ENCODE results near the gene LAMC1.
"Not testable (repeated sequence)": the region's sequence is repeated elsewhere in the genome, so short reads cannot be mapped to it uniquely, and the experiment has no call there.

LAMC1 gene

DNA sequence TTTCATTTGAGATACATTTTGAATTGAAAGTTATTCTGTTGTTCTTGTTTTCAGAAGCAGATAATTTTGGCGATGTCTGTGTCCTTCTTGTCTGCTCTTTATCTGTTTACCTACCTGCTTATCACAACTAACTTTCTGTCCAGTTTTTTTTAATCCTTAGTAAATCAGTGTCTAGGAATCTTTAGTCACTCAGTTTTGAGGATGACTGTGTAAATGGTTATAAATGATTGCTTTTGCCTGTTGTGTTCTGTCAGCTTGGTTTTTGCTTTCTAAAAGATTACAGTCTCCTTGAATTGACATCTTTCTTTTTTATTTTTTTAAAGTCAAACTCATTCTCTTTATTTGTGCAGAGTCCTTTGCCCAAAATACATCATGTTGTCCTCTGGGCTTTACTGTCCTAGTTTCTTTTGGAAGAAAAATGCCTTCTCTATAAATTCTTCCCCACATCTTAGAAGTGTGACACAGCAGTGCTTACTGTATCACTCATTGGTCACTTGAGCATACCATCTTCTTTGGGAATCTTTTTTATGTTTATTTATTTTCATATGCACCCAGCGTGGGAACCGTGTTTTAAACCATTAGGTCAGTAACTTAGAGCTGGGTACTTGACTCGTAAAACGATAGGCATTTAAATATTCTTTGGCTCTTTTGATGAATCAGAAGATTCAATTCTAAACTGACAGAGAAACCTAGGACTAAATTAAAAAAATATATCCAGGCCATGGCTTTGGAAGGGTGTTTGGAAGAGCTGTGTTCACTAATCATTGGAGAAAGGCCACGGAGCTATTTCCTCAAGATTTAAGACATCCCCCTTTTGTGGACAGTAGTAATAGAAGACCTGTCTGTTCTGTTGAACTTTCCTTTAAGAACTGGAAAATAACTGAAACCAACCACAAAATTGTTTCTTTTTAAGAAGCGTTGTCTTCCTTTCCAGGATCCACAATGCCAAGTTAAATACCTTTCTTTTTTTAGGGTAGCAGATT lies 20.9 kb downstream of the LAMC1 start:
- DNase-seq, result no peak

- no peak for DNase-seq
These were observed 21.9 kb downstream of the LAMC1 start for GRCh38 chr1:183044893-183045649.

- DNase-seq, result no peak
These were observed 25.2 kb downstream of the LAMC1 start for GRCh38 chr1:183048087-183049085.

DNA sequence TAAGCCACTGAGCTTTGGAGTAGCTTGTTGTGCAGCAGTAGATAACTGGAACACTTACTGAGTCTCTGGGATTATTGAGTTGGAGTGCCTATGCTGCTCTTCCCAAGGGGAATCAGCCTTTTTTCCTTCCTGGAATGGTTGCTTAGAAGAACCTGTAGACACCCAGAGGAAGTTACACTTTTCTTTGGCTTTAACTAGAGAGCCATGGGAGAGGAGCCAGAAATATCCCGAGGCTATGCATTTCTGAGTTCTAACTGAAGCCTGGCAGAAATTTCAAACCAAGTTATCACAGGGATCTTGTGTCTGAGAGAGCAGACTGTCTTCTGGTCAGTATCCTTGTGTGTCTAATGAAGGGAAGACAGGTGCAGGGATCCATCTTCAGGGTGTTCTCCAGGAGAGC lies 28.3 kb downstream of the LAMC1 start:
- no peak for DNase-seq

GRCh38 chr1:183052861-183053260 lies 29.6 kb downstream of the LAMC1 start:
- DNase-seq, result no peak

DNA sequence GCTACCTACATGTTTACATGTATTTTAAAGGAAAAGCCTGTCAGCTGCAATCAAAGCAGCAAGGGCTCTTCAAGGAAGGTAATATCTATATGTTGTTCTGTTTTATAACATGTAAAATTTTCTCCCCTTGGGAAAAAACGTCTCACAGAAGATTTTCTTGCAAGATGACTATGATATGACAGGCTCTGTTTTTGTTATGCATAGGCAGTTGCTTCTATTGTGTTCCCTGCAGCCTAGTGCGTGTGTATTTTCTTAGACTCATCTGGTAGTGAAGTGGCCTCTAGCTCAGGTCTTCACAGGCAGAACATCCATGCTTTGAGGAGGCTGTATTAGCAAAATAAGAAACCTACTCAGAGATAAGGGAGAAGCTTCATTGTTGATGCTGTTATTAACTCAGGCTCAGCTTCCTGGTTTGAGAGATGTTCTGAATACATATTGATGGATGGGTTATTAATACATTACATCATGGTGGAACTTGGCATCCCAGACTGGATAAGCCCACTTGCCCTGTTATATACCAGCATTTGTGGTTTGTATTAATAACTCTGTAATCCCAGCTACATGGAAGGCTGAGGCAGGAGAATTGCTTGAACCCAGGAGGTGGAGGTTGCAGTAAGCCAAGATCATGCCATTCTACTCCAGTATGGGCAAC lies 35.8 kb downstream of the LAMC1 start:
- no peak for DNase-seq

GRCh38 chr1:183061194-183061593 lies 38.0 kb downstream of the LAMC1 start:
- no peak for DNase-seq

- no peak for DNase-seq
These were observed 40.1 kb downstream of the LAMC1 start for GRCh38 chr1:183063349-183063748.

- DNase-seq, result no peak
These were observed 42.0 kb downstream of the LAMC1 start for GRCh38 chr1:183065168-183065706.

DNA sequence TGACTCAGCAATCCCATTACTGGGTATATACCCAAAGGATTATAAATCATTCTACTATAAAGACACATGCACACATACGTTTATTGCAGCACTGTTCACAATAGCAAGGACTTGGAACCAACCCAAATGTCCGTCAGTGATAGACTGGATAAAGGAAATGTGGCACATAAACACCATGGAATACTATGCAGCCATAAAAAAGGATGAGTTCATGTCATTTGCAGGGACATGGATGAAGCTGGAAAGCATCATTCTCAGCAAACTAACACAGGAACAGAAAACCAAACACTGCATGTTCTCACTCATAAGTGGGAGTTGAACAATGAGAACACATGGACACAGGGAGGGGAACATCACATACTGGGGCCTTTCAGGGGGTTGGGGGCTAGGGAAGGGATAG lies 43.2 kb downstream of the LAMC1 start:
- DNase-seq, result not testable (repeated sequence)

GRCh38 chr1:183069562-183070216 lies 46.5 kb downstream of the LAMC1 start:
- DNase-seq, result peak; percentile 57

- DNase-seq, result no peak
These were observed 47.2 kb downstream of the LAMC1 start for GRCh38 chr1:183070234-183070922.

DNA sequence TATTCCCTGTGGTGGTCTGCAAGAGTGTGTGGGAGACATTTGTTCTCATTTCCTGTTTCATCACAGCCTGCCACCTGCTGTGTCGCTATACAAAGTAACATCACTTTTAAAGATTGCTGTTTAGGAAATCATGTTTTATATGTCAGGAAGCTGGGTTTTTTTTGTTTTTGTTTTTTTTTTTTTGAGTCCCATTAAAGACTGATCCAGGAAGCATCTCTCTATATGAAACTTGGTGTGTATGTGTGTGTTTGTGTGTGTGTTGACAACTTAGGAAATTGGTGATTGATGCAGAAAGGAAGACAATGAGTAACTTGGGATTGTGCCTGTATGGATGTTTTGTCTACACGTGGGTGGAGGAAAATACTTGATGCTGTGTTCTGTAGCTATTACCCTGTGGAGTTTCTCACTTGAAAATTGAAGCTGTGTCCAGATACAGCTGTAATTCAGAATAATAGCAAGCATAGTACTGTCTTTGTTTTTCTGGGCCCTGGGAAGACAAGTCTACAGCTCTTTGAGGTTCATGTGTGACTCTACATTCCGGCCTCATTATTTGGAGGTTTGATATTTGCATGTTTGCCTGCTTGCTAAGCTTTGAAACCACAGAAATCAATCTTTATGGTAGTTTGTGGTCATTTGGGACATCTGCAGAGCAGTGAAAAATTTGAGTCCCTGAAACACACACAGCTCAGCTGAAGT lies 47.9 kb downstream of the LAMC1 start:
- DNase-seq, result no peak

DNA sequence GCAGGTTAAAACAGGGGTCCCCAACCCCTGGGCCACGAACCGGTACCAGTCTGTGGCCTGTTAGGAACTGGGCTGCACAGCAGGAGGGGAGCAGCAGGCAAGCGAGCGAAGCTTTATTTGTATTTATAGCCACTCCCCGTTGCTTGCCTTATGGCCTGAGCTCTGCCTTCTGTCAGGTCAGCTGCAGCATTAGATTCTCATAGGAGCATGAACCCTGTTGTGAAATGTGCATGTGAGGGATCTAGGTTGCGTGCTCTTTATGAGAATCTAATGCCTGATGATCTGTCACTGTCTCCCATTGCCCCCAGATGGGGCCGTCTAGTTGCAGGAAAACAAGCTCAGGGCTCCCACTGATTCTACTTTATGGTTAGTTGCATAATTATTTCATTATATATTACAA lies 49.4 kb downstream of the LAMC1 start:
- not testable (repeated sequence) for DNase-seq

- no peak for DNase-seq
These were observed 50.1 kb downstream of the LAMC1 start for GRCh38 chr1:183073320-183073719.

GRCh38 chr1:183074215-183074614 lies 51.0 kb downstream of the LAMC1 start:
- DNase-seq, result no peak

DNA sequence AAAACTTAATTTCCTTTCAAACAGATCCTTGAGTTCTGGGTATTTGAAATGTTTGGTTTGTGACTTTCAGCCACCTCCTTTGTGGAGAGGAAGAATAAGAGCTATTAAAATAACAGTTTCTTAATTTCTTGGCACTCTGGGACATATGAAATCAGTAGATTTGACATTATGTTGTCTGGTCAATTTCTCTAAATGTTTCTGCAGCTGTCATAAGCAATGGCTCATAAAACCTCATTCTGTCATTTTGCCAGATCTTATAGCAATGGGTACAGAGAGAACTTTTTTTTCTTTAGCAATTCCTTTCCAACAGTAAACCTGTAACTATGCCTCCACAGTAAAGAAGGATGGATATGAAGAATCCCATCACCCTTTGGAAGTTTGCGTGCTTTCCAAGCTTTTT lies 52.6 kb downstream of the LAMC1 start:
- no peak for DNase-seq

GRCh38 chr1:183077097-183077496 lies 53.9 kb downstream of the LAMC1 start:
- no peak for DNase-seq

DNA sequence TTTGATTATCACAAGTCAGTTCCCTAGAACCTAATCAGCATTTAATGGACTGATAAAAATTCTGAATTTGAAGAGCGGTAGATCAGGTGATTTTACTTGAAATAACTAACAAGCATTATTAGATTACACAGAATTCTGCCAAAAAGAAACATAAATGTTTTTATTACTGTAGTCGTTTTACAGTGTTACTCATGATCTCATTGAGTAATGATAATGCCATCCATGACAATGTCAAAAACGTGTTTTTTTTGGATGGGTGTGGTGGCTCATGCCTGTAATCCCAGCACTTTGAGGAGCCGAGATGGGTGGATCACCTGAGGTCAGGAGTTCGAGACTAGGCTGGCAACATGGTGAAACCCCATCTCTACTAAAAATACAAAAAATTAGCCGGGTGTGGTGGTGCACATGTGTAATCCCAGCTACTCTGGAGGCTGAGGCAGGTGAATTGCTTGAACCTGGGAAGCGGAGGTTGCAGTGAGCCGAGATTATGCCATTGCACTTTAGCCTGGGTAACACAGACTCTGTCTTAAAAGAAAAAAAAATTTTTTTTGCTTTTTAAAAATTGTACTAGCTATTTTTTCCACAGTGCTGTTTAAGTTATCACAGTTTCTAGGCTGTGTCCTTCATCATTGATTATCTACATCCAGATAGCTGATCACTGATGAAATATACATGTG lies 56.6 kb downstream of the LAMC1 start:
- no peak for DNase-seq
